IMR-90 (cell line): ENCODE results near the gene APOBEC3B. TPM values are rescaled to one million over a fixed set of nuclear protein-coding genes. Genes with fewer than 3 reads are reported as not detected.
"Not testable (repeated sequence)": the region's sequence is repeated elsewhere in the genome, so short reads cannot be mapped to it uniquely, and the experiment has no call there.

Source experiments
- ATAC-seq: fragments of 200-7000 bp; cut with Tn5 transposase; 2 replicates; pipeline ENCODE4 v1.9.1; 2020; ENCODE audit warnings: low read depth, mild to moderate bottlenecking, moderate library complexity
- BruUV-seq: library from RNA; stranded (reverse); fragments of 400-500 nt; replicated peaks from 2 replicates; lab custom pipeline; 2021; lab: Mats Ljungman, UMichigan
- CTCF ChIA-PET: fragments of 300-600 bp; formaldehyde crosslinking; extraction: SDS; loops from one replicate; lab custom pipeline; 2021; ENCODE audit warnings: antibody characterized with exemption; lab: Yijun Ruan, JAX
- POLR2A ChIA-PET: fragments of 300-600 bp; sonication (Branson Sonifier 250); formaldehyde crosslinking; loops from one replicate; lab custom pipeline; 2022; ENCODE audit warnings: antibody characterized with exemption; ENCODE audit not compliant: unreplicated experiment; lab: Charles Lee
- DNase-seq: peaks from one replicate; pipeline ENCODE4 v3.0.0; 2013
- H2AFZ ChIP-seq: replicated peaks from 2 replicates; pipeline ENCODE3; 2013; ENCODE audit warnings: low read length, mild to moderate bottlenecking; ENCODE audit not compliant: poor library complexity
- H2AK5ac ChIP-seq: 2 replicates; pipeline ENCODE4 v1.6.1; 2013; ENCODE audit warnings: low read depth, low read length, inconsistent platforms
- H2AK9ac ChIP-seq: replicated peaks from 2 replicates; pipeline ENCODE3; 2013; ENCODE audit warnings: mild to moderate bottlenecking, low read depth, low read length, moderate library complexity; ENCODE audit not compliant: poor library complexity
- H2BK120ac ChIP-seq: 2 replicates; pipeline ENCODE4 v1.6.1; 2013; ENCODE audit warnings: low read depth, low read length, inconsistent platforms
- H2BK15ac ChIP-seq: 3 replicates; pipeline ENCODE4 v1.6.1; 2013; ENCODE audit warnings: low read depth, low read length, inconsistent platforms
- H2BK20ac ChIP-seq: 2 replicates; pipeline ENCODE4 v1.6.1; 2013; ENCODE audit warnings: low read depth, mild to moderate bottlenecking, inconsistent platforms, low read length, moderate library complexity
- H2BK5ac ChIP-seq: 2 replicates; pipeline ENCODE4 v1.6.1; 2013; ENCODE audit warnings: mild to moderate bottlenecking, low read depth, low read length, inconsistent platforms; ENCODE audit not compliant: poor library complexity, severe bottlenecking
- H3K14ac ChIP-seq: replicated peaks from 2 replicates; pipeline ENCODE4 v1.6.1; 2013; ENCODE audit warnings: low read depth, low read length, inconsistent platforms
- H3K18ac ChIP-seq: 2 replicates; pipeline ENCODE4 v1.6.1; 2013; ENCODE audit warnings: low read depth, low read length, control low read depth
- H3K23ac ChIP-seq: 2 replicates; pipeline ENCODE4 v1.6.1; 2013; ENCODE audit warnings: low read depth, low read length, inconsistent platforms
- H3K27ac ChIP-seq: 2 replicates; pipeline ENCODE4 v1.5.1; 2013; ENCODE audit warnings: mild to moderate bottlenecking, control low read depth, low read length; ENCODE audit not compliant: insufficient read depth
- H3K27me3 ChIP-seq: 2 replicates; pipeline ENCODE4 v1.6.1; 2013; ENCODE audit warnings: low read length; ENCODE audit not compliant: control insufficient read depth, insufficient read depth
- H3K36me3 ChIP-seq: 2 replicates; pipeline ENCODE4 v1.6.1; 2013; ENCODE audit warnings: low read length, mixed read lengths; ENCODE audit not compliant: control insufficient read depth, insufficient read depth
- H3K4ac ChIP-seq: 2 replicates; pipeline ENCODE4 v1.6.1; 2013; ENCODE audit warnings: low read depth, low read length, inconsistent platforms
- H3K4me1 ChIP-seq: 2 replicates; pipeline ENCODE4 v1.6.1; 2013; ENCODE audit warnings: low read length, mixed read lengths; ENCODE audit not compliant: control insufficient read depth, insufficient read depth
- H3K4me2 ChIP-seq: 2 replicates; pipeline ENCODE4 v1.6.1; 2013; ENCODE audit warnings: low read depth, mild to moderate bottlenecking, control low read depth, low read length, moderate library complexity
- H3K4me3 ChIP-seq: 2 replicates; pipeline ENCODE4 v1.5.1; 2013; ENCODE audit warnings: low read depth, mild to moderate bottlenecking, control low read depth, low read length, moderate library complexity; ENCODE audit not compliant: insufficient read depth
- H3K56ac ChIP-seq: 2 replicates; pipeline ENCODE4 v1.6.1; 2013; ENCODE audit warnings: low read length, inconsistent platforms; ENCODE audit not compliant: insufficient read depth; ENCODE audit errors: extremely low read depth
- H3K79me1 ChIP-seq, 2 experiments: 2 replicates each; pipeline ENCODE4 v1.6.1; 2013; ENCODE audit warnings: low read length in 2 of 2, inconsistent platforms in 1 of 2, low read depth in 1 of 2
- H3K9ac ChIP-seq: 2 replicates; pipeline ENCODE4 v1.6.1; 2013; ENCODE audit warnings: low read depth, low read length, control low read depth
- H3K9me1 ChIP-seq: 2 replicates; pipeline ENCODE4 v1.6.1; 2013; ENCODE audit warnings: low read length, inconsistent platforms; ENCODE audit not compliant: insufficient read depth
- H3K9me3 ChIP-seq: 2 replicates; pipeline ENCODE4 v1.6.1; 2013; ENCODE audit warnings: low read length; ENCODE audit not compliant: control insufficient read depth, insufficient read depth
- H4K20me1 ChIP-seq: 2 replicates; pipeline ENCODE4 v1.6.1; 2013; ENCODE audit warnings: low read length, inconsistent platforms; ENCODE audit not compliant: insufficient read depth
- H4K5ac ChIP-seq: 2 replicates; pipeline ENCODE4 v1.6.1; 2013; ENCODE audit warnings: mild to moderate bottlenecking, low read depth, low read length, control low read depth
- H4K8ac ChIP-seq, 2 experiments: 2 replicates each; pipeline ENCODE4 v1.6.1; 2013; ENCODE audit warnings: low read depth in 2 of 2, low read length in 2 of 2, control low read depth in 1 of 2, inconsistent platforms in 1 of 2
- H4K91ac ChIP-seq: 2 replicates; pipeline ENCODE4 v1.6.1; 2013; ENCODE audit warnings: low read depth, low read length, inconsistent platforms; ENCODE audit not compliant: insufficient read depth
- FOS ChIP-seq: fragments of 150-350 bp; IDR thresholded peaks from 2 replicates; pipeline ENCODE4 v1.6.1; 2016; ENCODE audit warnings: low read depth, low read length
- WGBS, 2 experiments: methylation state at CpG; one replicate each; pipeline versions ENCODE4 v1.1.5 to v1.1.7; 2013; ENCODE audit warnings: missing lambda C conversion rate in 2 of 2; ENCODE audit not compliant: insufficient read length in 1 of 2; ENCODE audit errors: extremely low coverage in 2 of 2; 5-methylcytosine and 5-hydroxymethylcytosine counted together
- dilution Hi-C: fragments of 300-500 bp; cut with HindIII; formaldehyde crosslinking; loops from one replicate; pipeline ENCODE4 v1.14.3; 2018; ENCODE audit warnings: low sequenced_read_pairs; ENCODE audit not compliant: unreplicated experiment
- in situ Hi-C: fragments of 300-500 bp; cut with MboI; formaldehyde crosslinking; loops from 3 replicates; pipeline ENCODE4 v1.14.3; 2019; ENCODE audit warnings: low sequenced_read_pairs, inconsistent platforms, mixed read lengths
- intact Hi-C: fragments of 100-400 bp; cut with micrococcal nuclease; formaldehyde crosslinking; loops from 2 replicates; pipeline ENCODE4 v1.10.0; 2022
- polyA plus RNA-seq, 3 experiments: library from polyadenylated mRNA; depleted of rRNA; stranded (reverse); fragments of >200 nt; gene quantifications; 2 replicates each; pipeline ENCODE4 v1.2.3, GENCODE V29; 2012; ENCODE audit warnings: low replicate concordance in 1 of 3
- total RNA-seq: library from RNA; depleted of rRNA; stranded (reverse); fragments of >200 nt; gene quantifications from 2 replicates; pipeline ENCODE4 v1.2.3, GENCODE V29; 2012

APOBEC3B gene
- total and polyA plus RNA-seq, 2 of the 4 experiments (the other 2 are of a cell fraction), result 17.6 to 34.2 TPM

- H3K36me3 ChIP-seq, H3K4ac ChIP-seq, dilution Hi-C loops, H4K5ac ChIP-seq, H2BK20ac ChIP-seq, CTCF ChIA-PET, ATAC-seq, H2AFZ ChIP-seq, H2BK120ac ChIP-seq, H4K8ac ChIP-seq, H3K27ac ChIP-seq, H3K23ac ChIP-seq, H4K20me1 ChIP-seq, H4K91ac ChIP-seq, H3K18ac ChIP-seq, H3K56ac ChIP-seq, H3K27me3 ChIP-seq, H3K9me1 ChIP-seq, H3K9ac ChIP-seq, H2BK5ac ChIP-seq, H3K14ac ChIP-seq, H2BK15ac ChIP-seq, BruUV-seq, H3K9me3 ChIP-seq, in situ Hi-C loops, H2AK5ac ChIP-seq, POLR2A ChIA-PET, H3K4me3 ChIP-seq, H3K4me2 ChIP-seq, H3K4me1 ChIP-seq: not testable (repeated sequence)
- peak overlapping the region; percentile 42 for H2AK9ac ChIP-seq
- H3K79me1 ChIP-seq, result peaks cover 4 to 10% of the 10 kb centered on the region in 2 experiments; a peak in 2 of 4 replicates
- 100% methylated on average over 1 of the region's 9 CpGs; no CpG with 5 or more reads in 1 of the 2 experiments for WGBS, 2 experiments
- TF ChIP-seq FOS, result peak; percentile 25; the same call in 1 of the 2 replicates
- DNase-seq, result peak; percentile 35
- intact Hi-C loops, result loop anchor here (5.0 kb wide), 1 partner anchor 113 kb away; the partner anchor contains the start of gene CBX6
Observed at GRCh38 chr22:38984784-38985757, 2.9 kb downstream of the APOBEC3B start.
